NCI-H1092 (cell line): Measurements from ENCODE around the gene VAC14.

Source experiments
- DNase-seq: peaks from one replicate; lab custom pipeline; 2025; lab: John Stamatoyannopoulos, UW

The VAC14 gene

GRCh38 chr16:70691223-70692129, 109.5 kb downstream of the VAC14 start:
- DNase-seq, result no peak

GRCh38 chr16:70689970-70690891, 110.7 kb downstream of the VAC14 start:
- DNase-seq, result no peak

- DNase-seq, result no peak
Measured at GRCh38 chr16:70689035-70689969, 111.7 kb downstream of the VAC14 start.

- DNase-seq, result peak; percentile 38
Measured at GRCh38 chr16:70688246-70688742, 112.7 kb downstream of the VAC14 start.

- DNase-seq, result no peak
Measured at GRCh38 chr16:70687671-70688245, 113.2 kb downstream of the VAC14 start.

- no peak for DNase-seq
Measured at GRCh38 chr16:70687102-70687511, 113.9 kb downstream of the VAC14 start.

GRCh38 chr16:70686376-70687101, 114.4 kb downstream of the VAC14 start:
- DNase-seq, result no peak

GRCh38 chr16:70685938-70686375, 115.0 kb downstream of the VAC14 start, which contains the start of gene MTSS2:
MTSS2 (minus strand) TSS chr16:70686053; CDS start chr16:70685791, 262 bp downstream.
- DNase-seq, result peak; percentile 77

GRCh38 chr16:70685061-70685937, 115.7 kb downstream of the VAC14 start:
- no peak for DNase-seq

- no peak for DNase-seq
Measured at GRCh38 chr16:70684146-70685060, 116.6 kb downstream of the VAC14 start.

- no peak for DNase-seq
Measured at GRCh38 chr16:70683146-70683944, 117.6 kb downstream of the VAC14 start.

GRCh38 chr16:70682239-70683145, 118.5 kb downstream of the VAC14 start:
- DNase-seq, result no peak

- DNase-seq, result no peak
Measured at GRCh38 chr16:70681382-70682238, 119.3 kb downstream of the VAC14 start.

GRCh38 chr16:70680495-70681381, 120.2 kb downstream of the VAC14 start:
- DNase-seq, result no peak
